Subcutaneous adipose tissue (tissue), 4 donors: ENCODE results near the gene CCDC33. TPM values are rescaled to one million over a fixed set of nuclear protein-coding genes. Genes with fewer than 3 reads are reported as not detected.

Source experiments
- total RNA-seq, 4 donors: library from RNA; depleted of rRNA; stranded (reverse); fragments of >200 nt; gene quantifications; one replicate each; pipeline ENCODE4 v1.1.0, GENCODE V29; 2016
- TF ChIP-seq, protein P1 (sequence below): fragments of 450-650 bp; IDR thresholded peaks from one replicate; pipeline ENCODE4 v1.5.1; 2016; ENCODE audit warnings: low read depth, mild to moderate bottlenecking, control low read depth, antibody characterized with exemption, moderate library complexity

The CCDC33 gene
- total RNA-seq, 4 donors from 2014 or later = not detected

DNA sequence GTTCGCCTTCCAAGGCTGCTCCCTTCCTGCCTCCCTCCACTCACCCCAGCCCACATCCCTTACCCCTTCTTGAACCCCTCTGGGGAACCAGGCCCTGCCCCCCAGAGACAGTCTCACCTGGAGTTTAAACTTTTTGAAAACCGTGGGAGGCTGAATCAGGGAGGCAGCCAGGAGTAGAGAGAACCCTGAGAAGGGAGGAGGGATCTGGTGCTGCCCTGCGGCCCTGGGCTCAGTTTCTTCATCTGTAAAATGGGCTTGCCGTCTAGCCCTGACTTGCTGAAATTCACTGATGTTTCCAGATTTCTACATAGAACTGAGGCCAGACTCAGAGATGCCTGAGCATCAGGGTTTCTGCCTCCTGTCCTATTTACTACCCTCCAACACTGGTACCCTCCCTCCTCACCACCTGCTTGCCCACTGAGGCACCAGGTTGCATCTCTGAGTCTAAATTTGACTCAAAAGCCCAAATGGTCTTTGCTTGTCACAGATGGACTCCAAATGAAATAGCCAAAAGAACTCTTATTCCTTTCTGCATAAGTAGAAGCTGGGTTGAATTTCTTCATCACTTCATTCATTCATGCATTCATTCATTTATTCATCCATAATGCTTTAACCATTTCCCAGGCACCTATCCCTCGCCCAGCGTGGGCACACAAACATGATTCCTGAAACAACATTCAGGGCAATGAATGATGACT lies 21.7 kb upstream of the CCDC33 start:
- TF ChIP-seq, protein P1, sequence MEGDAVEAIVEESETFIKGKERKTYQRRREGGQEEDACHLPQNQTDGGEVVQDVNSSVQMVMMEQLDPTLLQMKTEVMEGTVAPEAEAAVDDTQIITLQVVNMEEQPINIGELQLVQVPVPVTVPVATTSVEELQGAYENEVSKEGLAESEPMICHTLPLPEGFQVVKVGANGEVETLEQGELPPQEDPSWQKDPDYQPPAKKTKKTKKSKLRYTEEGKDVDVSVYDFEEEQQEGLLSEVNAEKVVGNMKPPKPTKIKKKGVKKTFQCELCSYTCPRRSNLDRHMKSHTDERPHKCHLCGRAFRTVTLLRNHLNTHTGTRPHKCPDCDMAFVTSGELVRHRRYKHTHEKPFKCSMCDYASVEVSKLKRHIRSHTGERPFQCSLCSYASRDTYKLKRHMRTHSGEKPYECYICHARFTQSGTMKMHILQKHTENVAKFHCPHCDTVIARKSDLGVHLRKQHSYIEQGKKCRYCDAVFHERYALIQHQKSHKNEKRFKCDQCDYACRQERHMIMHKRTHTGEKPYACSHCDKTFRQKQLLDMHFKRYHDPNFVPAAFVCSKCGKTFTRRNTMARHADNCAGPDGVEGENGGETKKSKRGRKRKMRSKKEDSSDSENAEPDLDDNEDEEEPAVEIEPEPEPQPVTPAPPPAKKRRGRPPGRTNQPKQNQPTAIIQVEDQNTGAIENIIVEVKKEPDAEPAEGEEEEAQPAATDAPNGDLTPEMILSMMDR = no peak

DNA sequence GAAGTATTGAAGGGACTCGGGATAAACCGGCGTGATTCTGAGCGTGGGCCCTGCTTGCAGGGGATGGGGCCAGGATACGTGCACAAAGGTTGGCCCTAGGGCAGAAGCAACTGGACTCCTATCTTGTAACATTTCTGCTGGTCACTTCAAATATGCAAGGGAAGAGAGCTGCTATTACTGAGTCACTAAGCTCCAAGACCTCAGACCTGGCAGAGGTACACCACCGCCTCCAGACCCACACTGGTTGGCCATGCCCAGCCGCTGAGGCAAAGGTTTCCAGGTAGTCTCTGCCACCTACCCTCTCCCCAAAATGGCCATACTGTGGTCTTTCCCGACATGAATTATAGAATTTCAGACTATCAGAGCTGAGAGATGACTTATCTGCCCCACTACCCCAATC lies 20.2 kb upstream of the CCDC33 start:
- TF ChIP-seq, protein P1 = no peak

DNA sequence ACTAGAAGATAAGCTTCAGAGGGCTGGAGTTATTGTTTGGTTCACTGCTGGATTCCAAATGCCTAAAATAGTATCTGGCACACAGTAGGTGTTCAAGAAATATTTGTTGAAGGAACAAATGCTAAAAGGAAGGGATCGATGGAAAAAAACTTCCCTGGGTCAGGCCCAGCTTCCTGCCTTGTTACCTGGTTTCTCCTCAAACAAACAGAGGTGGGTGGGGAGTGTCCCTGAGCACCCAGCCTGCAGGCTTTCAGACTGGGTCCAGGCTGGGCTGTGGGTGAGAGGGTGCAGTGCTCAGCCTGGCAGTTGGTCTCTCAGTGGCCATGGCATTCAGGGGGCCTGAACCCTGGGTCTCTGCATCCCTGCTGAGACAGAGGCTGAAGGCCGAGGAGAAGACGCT lies 19.2 kb upstream of the CCDC33 start:
- TF ChIP-seq, protein P1 = no peak

DNA sequence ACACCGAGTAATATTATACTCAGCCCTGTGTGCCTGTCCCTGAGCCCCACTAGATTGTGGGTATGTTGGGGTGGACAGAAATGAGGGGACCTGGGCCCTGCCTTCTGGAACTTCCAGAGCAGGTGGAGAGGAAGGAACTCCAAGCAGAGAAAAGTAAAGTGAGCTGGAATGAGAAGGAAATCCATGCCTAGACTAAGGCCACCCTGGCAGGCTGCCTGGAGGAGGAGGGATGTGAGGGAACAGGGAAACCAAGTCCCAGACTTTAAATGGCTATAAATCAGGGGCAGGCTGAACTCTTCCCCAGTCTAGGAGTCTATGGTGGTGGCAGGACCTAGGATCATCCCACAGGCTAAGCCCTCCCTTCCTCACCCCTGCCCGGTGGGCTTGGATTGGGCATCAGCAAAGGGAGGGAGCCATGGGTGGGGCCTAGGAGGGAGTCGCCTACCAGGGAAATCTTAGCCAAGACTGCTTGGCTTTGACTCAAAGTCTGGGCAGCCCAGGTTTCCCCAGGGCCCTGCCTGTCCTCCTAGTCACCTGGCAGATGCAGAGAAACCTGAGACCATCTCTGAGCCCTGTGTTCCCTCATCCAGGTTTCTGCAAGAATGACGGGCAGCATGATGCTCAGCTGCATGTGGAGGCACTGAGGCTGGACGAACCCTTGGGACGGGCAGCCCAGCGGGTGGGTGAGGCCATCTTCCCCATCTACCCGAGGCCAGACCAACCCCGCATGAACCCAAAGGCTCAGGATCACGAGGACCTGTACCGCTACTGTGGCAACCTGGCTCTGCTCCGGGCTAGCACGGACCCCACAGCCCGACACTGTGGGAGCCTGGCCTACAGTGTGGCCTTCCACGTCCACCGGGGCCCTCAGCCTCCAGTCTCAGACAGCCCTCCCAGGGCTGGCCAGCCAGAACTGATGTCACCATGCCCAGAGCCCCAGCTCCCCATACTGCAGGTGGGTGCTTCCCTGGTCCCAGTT lies 17.9 kb upstream of the CCDC33 start:
- TF ChIP-seq, protein P1 = no peak

DNA sequence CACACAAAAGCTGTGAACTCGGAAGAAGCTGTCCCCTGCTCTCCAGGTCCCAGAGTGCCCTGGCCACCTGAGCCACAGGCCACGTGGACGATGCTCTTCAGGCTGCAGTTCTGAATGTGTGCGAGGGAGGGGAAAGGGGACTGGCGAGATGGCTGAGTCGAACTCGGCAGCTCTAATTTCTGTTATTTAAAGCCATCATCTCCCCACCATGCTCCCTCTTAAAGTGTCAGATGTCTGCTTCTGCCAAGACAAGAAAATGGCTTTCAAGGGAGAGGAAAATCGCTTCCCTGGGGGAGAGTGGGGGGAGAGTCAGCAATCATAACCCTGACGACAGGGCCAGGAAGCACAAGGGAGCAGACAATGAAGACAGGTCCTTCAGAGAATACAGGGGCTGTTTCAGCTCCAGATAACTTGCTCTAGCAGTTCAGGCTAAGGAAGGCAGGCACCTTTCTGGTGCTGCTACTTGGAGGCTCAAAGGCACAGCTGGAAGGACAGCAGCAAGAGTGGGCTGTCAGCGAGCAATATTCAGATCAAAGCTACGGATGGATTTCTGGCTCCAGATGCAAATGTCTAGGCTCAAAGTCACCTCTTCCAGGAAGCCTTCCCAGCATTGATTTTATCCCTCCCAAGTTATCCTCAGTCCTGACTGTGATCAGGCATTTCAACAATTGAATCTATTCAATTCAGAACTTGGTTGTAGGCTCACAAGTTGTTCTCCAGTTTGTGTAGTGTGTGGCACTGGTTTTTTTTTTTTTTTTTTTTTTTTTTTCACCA lies 15.5 kb upstream of the CCDC33 start:
- TF ChIP-seq, protein P1 = no peak

DNA sequence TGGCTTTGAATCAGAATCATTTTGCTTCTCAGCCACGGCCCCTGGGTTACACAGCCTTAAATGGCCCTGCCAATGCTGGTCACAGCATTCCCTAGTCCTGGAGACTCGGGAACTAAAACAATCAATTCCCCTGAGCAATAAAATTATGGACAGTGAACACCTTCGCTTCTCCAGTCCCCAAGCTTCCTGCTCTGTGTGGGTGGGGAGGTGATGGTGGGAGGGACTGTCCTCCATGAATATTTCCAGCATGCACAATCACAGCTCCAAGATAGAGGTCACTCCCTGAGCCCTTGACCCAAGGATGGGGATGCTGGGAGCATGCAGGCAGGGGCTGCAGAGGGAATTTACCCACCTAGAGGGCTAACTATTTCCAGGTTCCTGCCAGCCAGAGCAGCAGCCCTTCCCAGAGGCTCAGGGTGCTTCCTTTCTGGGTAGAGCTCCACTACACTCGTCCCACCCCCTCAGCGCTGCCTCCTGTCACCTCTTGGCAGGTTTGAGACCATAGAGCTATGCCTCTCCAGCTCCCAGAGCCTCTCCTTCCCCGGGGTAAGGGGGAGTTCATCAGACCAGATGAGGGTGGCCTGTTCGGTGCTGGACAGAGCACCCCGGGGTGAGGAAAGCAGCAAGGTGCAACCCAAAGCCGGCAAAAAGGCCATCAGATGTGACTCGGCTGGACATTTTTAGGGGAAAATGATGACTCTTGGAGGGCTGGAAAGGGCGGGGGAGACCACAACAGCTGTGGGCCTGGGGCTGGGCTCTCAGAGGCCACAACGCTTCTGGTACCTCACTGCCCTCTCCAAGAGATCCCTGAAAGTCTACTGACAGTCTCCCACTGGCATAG lies 14.5 kb upstream of the CCDC33 start:
- TF ChIP-seq, protein P1 = no peak
